Mesothelial cell of epicardium (in vitro differentiated cells): ENCODE measurements around the gene NUP93. TPM values are rescaled to one million over a fixed set of nuclear protein-coding genes. Genes with fewer than 3 reads are reported as not detected.
A peak's percentile ranks its signal among the peaks of the same experiment; 100 is the strongest.

ENCODE experiments used
- DNase-seq, 2 experiments: peaks; one replicate each; pipeline ENCODE4 v3.0.0; 2021; ENCODE audit warnings: low spot score in 2 of 2; ENCODE audit not compliant: unreplicated experiment in 2 of 2
- H3K27ac Mint-ChIP-seq: 2 replicates; pipeline ENCODE4 v1.8.0; 2021; ENCODE audit warnings: mixed read lengths
- H3K27me3 Mint-ChIP-seq: 2 replicates; pipeline ENCODE4 v1.8.0; 2021; ENCODE audit warnings: low read depth, mixed read lengths
- H3K36me3 Mint-ChIP-seq: 2 replicates; pipeline ENCODE4 v1.8.0; 2021; ENCODE audit warnings: mixed read lengths
- H3K4me1 Mint-ChIP-seq: 2 replicates; pipeline ENCODE4 v1.8.0; 2021; ENCODE audit warnings: mixed read lengths
- H3K4me3 Mint-ChIP-seq: 2 replicates; pipeline ENCODE4 v1.8.0; 2021; ENCODE audit warnings: mild to moderate bottlenecking, moderate library complexity, mixed read lengths
- H3K9me3 Mint-ChIP-seq: 2 replicates; pipeline ENCODE4 v1.8.0; 2021; ENCODE audit warnings: mixed read lengths
- total RNA-seq: library from RNA; stranded (reverse); gene quantifications from 3 replicates; pipeline ENCODE4 v1.2.1, GENCODE V29; 2021
- TF ChIP-seq, protein P1 (sequence below): fragments of 200-600 bp; sonication (generic); IDR thresholded peaks from one replicate; pipeline ENCODE4 v1.5.0; 2021; ENCODE audit warnings: antibody characterized with exemption; ENCODE audit not compliant: unreplicated experiment

The NUP93 gene
- total RNA-seq, 1 donor from 2014 or later, result 74.6 TPM

DNA sequence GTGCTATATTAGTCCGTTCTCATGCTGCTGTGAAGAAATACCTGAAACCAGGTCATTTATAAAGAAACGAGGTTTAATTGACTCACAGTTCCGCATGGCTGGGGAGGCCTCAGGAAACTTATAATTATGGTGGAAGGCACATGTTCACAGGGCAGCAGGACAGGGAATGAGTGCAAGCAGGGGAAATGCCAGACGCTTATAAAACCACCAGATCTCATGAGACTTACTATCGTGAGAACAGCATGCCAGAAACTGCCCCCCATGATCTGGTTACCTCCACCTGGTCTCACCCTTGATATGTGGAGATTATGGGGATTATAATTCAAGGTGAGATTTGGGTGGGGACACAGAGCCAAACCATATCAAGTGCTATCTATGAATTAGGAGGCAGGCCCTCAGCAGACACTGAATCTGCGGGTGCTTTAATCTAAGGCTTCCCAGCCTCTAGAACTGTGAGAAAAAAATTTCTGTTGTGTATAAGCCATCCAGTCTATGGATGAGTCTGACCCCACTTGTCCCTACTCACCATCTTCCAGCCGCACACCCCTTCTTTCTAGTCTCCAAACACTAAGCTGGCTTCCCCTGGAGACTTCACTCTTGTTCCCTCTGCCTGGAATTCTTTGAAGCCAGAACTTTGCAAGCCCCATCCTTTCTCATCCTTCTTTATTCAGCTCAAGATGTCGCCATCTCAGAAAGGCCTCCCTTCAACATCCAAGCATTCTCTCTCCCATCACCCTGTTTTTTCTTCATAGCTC is 772 bp upstream of the NUP93 start:
- Mint-ChIP-seq H3K27me3 (no peaks in the 10 kb centered on the region), H3K27ac (peak overlapping the region; percentile 88), H3K4me3 (no peak overlapping the region), H3K36me3 (no peaks in the 10 kb centered on the region), H3K4me1 (peaks cover 15% of the 10 kb centered on the region), H3K9me3 (no peaks in the 10 kb centered on the region)
- TF ChIP-seq, protein P1, sequence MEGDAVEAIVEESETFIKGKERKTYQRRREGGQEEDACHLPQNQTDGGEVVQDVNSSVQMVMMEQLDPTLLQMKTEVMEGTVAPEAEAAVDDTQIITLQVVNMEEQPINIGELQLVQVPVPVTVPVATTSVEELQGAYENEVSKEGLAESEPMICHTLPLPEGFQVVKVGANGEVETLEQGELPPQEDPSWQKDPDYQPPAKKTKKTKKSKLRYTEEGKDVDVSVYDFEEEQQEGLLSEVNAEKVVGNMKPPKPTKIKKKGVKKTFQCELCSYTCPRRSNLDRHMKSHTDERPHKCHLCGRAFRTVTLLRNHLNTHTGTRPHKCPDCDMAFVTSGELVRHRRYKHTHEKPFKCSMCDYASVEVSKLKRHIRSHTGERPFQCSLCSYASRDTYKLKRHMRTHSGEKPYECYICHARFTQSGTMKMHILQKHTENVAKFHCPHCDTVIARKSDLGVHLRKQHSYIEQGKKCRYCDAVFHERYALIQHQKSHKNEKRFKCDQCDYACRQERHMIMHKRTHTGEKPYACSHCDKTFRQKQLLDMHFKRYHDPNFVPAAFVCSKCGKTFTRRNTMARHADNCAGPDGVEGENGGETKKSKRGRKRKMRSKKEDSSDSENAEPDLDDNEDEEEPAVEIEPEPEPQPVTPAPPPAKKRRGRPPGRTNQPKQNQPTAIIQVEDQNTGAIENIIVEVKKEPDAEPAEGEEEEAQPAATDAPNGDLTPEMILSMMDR, result no peak
- DNase-seq, result no peak

DNA sequence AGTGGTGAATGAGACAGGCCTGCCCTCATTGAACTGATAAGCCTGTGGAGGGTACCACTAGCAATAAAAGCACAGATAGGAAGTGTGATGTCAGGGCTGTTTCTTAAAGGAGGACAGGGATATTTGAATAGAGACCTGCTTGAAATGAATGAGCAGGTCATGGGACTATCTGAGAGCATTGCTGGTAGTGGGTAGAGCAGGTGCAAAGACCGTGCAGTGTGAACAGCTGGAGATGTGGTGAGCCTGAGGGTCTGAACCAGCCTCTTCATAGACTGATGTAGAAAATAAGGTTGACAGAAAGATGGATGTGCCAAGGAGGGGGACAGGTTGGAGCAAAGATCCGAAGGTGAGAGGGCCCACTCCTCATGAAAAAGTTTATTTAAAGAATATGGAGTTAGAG is 2.4 kb downstream of the NUP93 start:
- no peak overlapping the region for H3K27ac Mint-ChIP-seq
- H3K9me3 Mint-ChIP-seq, result no peaks in the 10 kb centered on the region
- DNase-seq, result no peak
- no peaks in the 10 kb centered on the region for H3K36me3 Mint-ChIP-seq
- H3K4me1 Mint-ChIP-seq, result peaks cover 15% of the 10 kb centered on the region
- H3K27me3 Mint-ChIP-seq, result no peaks in the 10 kb centered on the region
- TF ChIP-seq, protein P1, result no peak
- H3K4me3 Mint-ChIP-seq, result no peak overlapping the region

DNA sequence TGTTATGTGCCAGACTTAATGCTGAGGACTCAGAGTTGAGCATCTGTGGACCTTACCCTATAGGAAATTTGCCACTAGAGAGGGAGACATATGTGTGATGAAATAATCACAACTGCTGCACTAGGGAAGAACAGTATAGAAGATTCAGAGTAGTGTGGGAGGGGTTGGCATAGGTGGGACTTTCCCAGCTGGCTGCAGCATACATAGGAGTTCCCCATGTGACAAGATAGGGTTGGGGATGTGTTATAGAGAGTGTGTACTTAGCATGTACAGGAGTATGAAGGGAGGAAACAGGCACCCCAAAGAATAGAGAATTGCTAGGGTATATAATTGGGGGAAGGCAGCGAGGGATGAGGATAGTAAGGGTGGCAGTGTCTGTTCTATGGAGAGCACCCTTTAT is 2.9 kb downstream of the NUP93 start:
- Mint-ChIP-seq H3K9me3 (no peaks in the 10 kb centered on the region), H3K27me3 (no peaks in the 10 kb centered on the region), H3K4me3 (no peak overlapping the region), H3K27ac (no peak overlapping the region), H3K4me1 (peaks cover 15% of the 10 kb centered on the region), H3K36me3 (no peaks in the 10 kb centered on the region)
- TF ChIP-seq, protein P1, result no peak
- DNase-seq, result no peak

DNA sequence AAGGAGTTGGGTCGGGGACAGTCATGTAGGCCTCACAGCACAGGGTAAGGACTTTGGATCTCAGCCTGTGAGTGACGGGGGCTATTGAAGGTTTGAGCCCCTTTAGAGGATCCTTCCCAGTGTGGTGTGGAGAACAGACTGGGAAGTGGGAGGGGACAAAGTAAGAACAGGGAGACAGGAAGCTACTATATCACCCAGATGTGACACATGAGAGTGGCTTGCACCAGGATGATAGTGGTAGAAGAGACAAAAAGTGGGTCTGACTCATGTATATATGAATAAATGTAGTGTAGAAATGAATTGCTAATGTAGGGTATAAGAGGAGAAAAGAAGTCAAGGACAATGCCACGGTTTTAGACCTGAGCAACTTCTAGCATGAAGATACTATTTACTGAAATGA is 4.5 kb downstream of the NUP93 start:
- TF ChIP-seq, protein P1, result no peak
- H3K9me3 Mint-ChIP-seq, result no peaks in the 10 kb centered on the region
- H3K27me3 Mint-ChIP-seq, result no peaks in the 10 kb centered on the region
- H3K4me3 Mint-ChIP-seq, result no peak overlapping the region
- H3K36me3 Mint-ChIP-seq, result peaks cover 9% of the 10 kb centered on the region
- no peak overlapping the region for H3K27ac Mint-ChIP-seq
- peaks cover 12% of the 10 kb centered on the region for H3K4me1 Mint-ChIP-seq
- no peak for DNase-seq

DNA sequence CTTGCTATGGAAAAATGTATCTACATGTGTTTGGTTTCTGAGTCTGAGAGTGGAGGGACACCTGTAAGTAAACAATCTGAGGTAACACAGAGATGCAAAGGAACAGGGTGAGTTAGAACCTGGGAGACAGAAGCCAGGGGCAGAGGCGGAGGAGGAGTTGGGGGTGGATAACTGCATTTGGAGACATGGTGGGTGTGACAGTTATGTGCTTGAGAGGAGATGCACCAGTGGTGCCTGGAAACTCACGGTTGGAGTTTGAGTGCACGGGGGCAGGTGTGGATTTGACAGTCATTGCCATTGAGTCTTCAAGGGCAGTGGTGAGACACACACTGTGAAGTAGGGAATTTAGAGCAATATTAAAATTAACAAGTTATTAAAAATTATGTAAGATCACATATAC is 6.5 kb downstream of the NUP93 start:
- Mint-ChIP-seq H3K27ac (no peak overlapping the region), H3K9me3 (no peaks in the 10 kb centered on the region), H3K4me1 (peaks cover 5% of the 10 kb centered on the region), H3K36me3 (peaks cover 9% of the 10 kb centered on the region), H3K27me3 (no peaks in the 10 kb centered on the region), H3K4me3 (no peak overlapping the region)
- no peak for DNase-seq
- TF ChIP-seq, protein P1, result no peak
